GM12875 (cell line): ENCODE measurements around the gene PABPN1L.

Experiments
- H3K4me3 ChIP-seq: one replicate; pipeline ENCODE4 v1.5.1; 2011; ENCODE audit warnings: low read depth, low read length, control low read depth
- TF ChIP-seq, protein P1 (sequence below): IDR thresholded peaks from 2 replicates; pipeline ENCODE4 v1.5.1; 2011; ENCODE audit warnings: low read depth, mild to moderate bottlenecking, control low read depth, inconsistent platforms, low read length, moderate library complexity, borderline replicate concordance; ENCODE audit not compliant: insufficient read depth

The PABPN1L gene

DNA sequence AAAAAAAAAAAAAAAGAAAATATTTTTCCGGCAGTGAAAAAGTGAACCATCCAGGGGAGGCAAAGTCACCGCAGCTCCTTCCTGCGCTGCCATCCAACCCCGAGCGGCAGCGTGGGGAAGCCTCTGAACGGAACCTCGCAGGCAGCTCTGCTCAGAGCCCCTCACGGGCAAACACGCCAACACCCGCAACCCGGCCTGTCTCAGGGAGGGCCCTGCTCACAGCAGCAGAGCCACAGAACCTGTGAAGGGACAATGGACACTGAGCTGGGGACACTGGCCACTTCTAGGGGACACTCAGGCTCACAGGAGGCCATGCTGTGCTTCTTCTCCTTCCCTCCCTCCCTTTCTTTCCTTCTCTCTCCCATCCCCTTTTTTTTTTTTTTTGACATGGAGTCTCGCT lies 33.4 kb downstream of the PABPN1L start:
- no peak overlapping the region for H3K4me3 ChIP-seq
- TF ChIP-seq, protein P1, sequence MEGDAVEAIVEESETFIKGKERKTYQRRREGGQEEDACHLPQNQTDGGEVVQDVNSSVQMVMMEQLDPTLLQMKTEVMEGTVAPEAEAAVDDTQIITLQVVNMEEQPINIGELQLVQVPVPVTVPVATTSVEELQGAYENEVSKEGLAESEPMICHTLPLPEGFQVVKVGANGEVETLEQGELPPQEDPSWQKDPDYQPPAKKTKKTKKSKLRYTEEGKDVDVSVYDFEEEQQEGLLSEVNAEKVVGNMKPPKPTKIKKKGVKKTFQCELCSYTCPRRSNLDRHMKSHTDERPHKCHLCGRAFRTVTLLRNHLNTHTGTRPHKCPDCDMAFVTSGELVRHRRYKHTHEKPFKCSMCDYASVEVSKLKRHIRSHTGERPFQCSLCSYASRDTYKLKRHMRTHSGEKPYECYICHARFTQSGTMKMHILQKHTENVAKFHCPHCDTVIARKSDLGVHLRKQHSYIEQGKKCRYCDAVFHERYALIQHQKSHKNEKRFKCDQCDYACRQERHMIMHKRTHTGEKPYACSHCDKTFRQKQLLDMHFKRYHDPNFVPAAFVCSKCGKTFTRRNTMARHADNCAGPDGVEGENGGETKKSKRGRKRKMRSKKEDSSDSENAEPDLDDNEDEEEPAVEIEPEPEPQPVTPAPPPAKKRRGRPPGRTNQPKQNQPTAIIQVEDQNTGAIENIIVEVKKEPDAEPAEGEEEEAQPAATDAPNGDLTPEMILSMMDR = no peak

DNA sequence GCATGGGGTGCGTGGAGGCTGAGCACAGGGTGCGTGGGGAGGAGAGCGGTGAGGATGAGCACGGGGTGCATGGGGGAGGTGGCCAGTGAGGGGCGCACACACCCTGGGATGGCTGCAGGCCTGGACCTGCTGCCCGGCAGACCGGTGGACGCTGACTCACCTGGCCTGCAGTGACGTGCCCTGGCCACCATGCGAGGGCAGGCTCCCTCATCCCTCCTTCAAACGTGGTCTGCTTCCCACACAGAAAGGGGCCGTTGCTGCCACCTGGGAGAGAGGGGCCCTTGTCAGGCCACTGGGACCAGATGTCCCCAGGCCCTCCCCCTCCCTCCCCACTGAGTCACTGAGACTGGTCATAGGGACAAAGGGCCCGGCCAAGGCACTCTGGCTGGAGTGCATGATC lies 34.6 kb downstream of the PABPN1L start:
- H3K4me3 ChIP-seq = no peak overlapping the region
- TF ChIP-seq, protein P1 = no peak

DNA sequence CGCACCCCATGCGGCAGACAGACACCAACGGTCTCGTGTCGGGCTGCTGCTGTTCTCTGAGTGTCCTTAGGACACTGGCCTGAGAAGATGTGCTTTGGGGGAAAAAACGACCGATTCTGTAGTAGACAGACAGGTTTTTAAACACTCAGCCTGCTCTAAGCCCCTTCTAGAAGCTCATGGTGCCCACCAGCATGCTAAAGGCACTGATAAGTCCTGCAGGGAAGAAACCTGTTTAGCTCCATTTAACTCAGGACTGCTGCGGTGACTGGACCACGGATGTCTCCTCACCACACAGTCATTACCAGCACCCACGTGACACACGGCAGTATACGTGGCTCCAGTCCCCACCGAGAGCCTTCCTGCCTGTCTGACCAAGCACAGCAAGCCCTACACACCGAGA lies 35.7 kb downstream of the PABPN1L start:
- TF ChIP-seq, protein P1 = no peak
- H3K4me3 ChIP-seq = no peak overlapping the region

DNA sequence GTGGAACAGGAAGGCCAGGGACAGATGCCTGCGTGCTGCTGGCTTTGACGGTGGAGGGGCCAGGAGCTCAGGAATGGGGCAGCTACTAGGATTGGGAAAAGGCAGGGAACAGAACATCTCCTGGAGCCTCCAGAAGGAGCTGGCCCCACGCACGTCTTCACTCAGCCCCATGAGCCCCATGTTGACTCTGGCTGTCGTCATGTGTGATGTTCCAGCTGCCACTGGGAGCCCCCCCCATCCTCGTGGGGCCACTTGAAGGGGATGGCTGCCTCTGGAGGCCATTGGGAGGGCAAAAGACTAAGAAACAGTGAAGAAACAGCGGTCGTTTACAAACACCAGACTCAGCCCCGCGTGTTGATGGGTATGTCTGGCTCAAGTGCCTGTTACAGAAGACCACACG lies 36.2 kb downstream of the PABPN1L start:
- TF ChIP-seq, protein P1 = no peak

DNA sequence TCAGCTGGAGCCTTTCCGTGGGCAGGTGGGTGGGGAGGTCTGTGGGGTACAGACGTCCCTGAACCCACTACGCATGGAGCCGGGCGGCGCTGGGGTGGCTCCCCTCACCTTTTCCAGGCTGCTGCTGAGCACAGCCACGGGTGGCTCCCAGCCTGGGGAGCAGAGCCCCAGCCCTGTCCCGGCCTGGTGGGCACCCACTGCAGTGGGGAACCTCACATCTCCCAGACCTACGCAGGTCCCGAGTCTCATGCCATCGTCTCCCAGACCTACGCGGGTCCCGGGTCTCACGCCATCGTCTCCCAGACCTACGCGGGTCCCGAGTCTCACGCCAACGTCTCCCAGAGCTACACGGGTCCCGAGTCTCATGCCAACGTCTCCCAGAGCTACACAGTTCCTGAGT lies 37.7 kb downstream of the PABPN1L start:
- H3K4me3 ChIP-seq = no peak overlapping the region
- TF ChIP-seq, protein P1 = no peak

More for the DNA sequence above, 36.2 kb downstream of the PABPN1L start:
- H3K4me3 ChIP-seq = no peak overlapping the region

DNA sequence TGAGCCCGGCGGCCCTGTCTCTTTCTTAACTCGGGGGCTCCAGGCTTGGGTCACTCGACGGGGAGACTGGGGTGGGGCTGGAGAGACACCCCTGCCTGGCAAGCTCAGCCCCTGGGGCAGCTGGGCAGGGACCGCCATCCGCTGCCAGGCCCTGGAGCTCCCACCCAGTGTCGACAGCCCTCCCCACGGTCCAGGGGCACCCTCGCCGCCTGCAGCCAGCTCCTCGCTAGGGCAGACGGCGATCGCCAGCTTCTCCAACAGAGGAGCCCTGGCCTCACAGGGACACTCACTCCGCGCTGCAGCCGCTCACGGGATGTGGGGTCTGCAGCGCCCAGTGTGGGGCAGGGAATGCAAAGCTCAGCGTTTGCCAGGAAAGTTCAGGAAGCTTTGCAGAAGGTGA lies 38.7 kb downstream of the PABPN1L start:
- H3K4me3 ChIP-seq = no peak overlapping the region
- TF ChIP-seq, protein P1 = no peak

DNA sequence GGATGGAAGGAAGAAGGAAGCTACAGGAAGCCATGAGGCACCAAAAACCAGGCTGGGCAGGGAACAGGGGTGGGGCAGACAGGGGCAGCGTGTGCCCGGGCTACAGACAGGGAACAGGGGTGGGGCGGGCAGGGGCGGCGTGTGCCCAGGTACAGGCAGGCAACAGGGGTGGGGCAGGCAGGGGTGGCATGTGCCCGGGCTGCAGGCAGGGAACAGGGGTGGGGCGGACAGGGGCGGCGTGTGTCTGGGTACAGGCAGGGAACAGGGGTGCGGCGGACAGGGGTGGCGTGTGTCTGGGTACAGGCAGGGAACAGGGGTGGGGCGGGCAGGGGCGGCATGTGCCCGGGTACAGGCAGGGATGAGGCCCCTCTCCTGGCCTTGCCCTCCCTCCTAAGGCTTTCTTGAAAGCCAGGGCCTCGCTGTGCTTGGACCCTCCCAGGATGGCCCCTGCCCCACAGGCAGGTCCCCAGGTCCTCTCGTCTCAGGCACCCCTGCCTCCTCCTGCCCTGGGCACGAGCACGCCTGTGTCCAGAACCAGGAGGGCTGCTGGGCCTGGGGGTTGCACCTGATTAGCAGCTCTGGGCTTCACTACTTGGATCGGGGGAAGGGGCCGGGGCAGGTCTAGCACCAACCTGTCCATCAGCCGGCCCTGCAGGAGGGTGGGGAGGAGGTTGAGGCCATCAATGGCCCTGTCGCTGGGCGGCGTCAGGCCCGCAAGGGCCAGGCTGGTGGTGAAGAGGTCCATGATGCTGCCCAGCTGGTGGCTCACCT lies 40.2 kb downstream of the PABPN1L start:
- TF ChIP-seq, protein P1 = no peak
- H3K4me3 ChIP-seq = no peak overlapping the region
